Hematopoietic multipotent progenitor cell treated with erythropoietin and hydrocortisone succinate and interleukin-3 and kit ligand, for 8 days (in vitro differentiated cells): ENCODE results near the gene DPH6.
"Not testable (repeated sequence)": the region's sequence is repeated elsewhere in the genome, so short reads cannot be mapped to it uniquely, and the experiment has no call there.

Source experiments
- DNase-seq: peaks from one replicate; pipeline ENCODE4 v3.0.0-alpha.2; 2015

The DPH6 gene

GRCh38 chr15:35484231-35484945 lies 61.6 kb downstream of the DPH6 start:
- DNase-seq = no peak

GRCh38 chr15:35481992-35482391 lies 64.0 kb downstream of the DPH6 start:
- peak; percentile 48 for DNase-seq

- no peak for DNase-seq
Observed at GRCh38 chr15:35481064-35481463, 64.9 kb downstream of the DPH6 start.

GRCh38 chr15:35479423-35479822 lies 66.5 kb downstream of the DPH6 start:
- no peak for DNase-seq

GRCh38 chr15:35477312-35478262 lies 68.4 kb downstream of the DPH6 start:
- peak; percentile 62 for DNase-seq

- DNase-seq = no peak
Observed at GRCh38 chr15:35471024-35471423, 74.9 kb downstream of the DPH6 start.

GRCh38 chr15:35470441-35470840 lies 75.5 kb downstream of the DPH6 start:
- no peak for DNase-seq

- DNase-seq = no peak
Observed at GRCh38 chr15:35466476-35466875, 79.5 kb downstream of the DPH6 start.

- DNase-seq = no peak
Observed at GRCh38 chr15:35465783-35466182, 80.2 kb downstream of the DPH6 start.

GRCh38 chr15:35460616-35461015 lies 85.3 kb downstream of the DPH6 start:
- DNase-seq = no peak

- DNase-seq = no peak
Observed at GRCh38 chr15:35458176-35458856, 87.6 kb downstream of the DPH6 start.

- no peak for DNase-seq
Observed at GRCh38 chr15:35455201-35455600, 90.8 kb downstream of the DPH6 start.

GRCh38 chr15:35450492-35450891 lies 95.5 kb downstream of the DPH6 start:
- DNase-seq = no peak

- DNase-seq = no peak
Observed at GRCh38 chr15:35448294-35448693, 97.7 kb downstream of the DPH6 start.

- DNase-seq = no peak
Observed at GRCh38 chr15:35445891-35446290, 100.1 kb downstream of the DPH6 start.

- DNase-seq = peak; percentile 70
Observed at GRCh38 chr15:35444557-35445204, 101.3 kb downstream of the DPH6 start.

- DNase-seq = no peak
Observed at GRCh38 chr15:35443376-35443775, 102.6 kb downstream of the DPH6 start.

GRCh38 chr15:35442742-35443141 lies 103.2 kb downstream of the DPH6 start:
- DNase-seq = no peak

GRCh38 chr15:35441279-35441678 lies 104.7 kb downstream of the DPH6 start:
- not testable (repeated sequence) for DNase-seq

GRCh38 chr15:35440265-35440664 lies 105.7 kb downstream of the DPH6 start:
- no peak for DNase-seq

GRCh38 chr15:35439291-35439690 lies 106.7 kb downstream of the DPH6 start:
- no peak for DNase-seq

GRCh38 chr15:35437157-35437556 lies 108.8 kb downstream of the DPH6 start:
- DNase-seq = no peak

- no peak for DNase-seq
Observed at GRCh38 chr15:35436422-35436821, 109.5 kb downstream of the DPH6 start.
